A549 (cell line): ENCODE measurements around the gene SIM1.

ENCODE experiments used
- BCL3 ChIP-seq: fragments of >200 bp; sonication (Bioruptor Twin); formaldehyde crosslinking; IDR thresholded peaks from 3 replicates; pipeline ENCODE4 v1.6.1; 2016
- CEBPB ChIP-seq, 2 experiments: fragments of >200 bp in 1 of 2; sonication (Bioruptor Twin) in 1 of 2; formaldehyde crosslinking in 1 of 2; IDR thresholded peaks; 2 replicates each; pipeline ENCODE4 v1.6.1; 2012 to 2016
- CTCF ChIP-seq: fragments of >200 bp; sonication (Bioruptor Twin); formaldehyde crosslinking; IDR thresholded peaks from 3 replicates; pipeline ENCODE4 v1.5.1; 2016
- EP300 ChIP-seq, 2 experiments: fragments of >200 bp; sonication (Bioruptor Twin); formaldehyde crosslinking; IDR thresholded peaks; 2 replicates in 1 of 2; 3 replicates in 1 of 2; pipeline ENCODE4 v1.6.1; 2016 to 2017
- FOSL2 ChIP-seq, 2 experiments: fragments of 450-650 bp in 1 of 2; fragments of >200 bp in 1 of 2; sonication (Bioruptor Twin) in 1 of 2; formaldehyde crosslinking; IDR thresholded peaks; 2 replicates each; pipeline versions ENCODE4 v1.5.0 to v1.6.1; 2016 to 2020; ENCODE audit warnings: mild to moderate bottlenecking in 1 of 2, moderate library complexity in 1 of 2
- KDM1A ChIP-seq: fragments of 200-600 bp; sonication (generic); IDR thresholded peaks from 2 replicates; pipeline ENCODE4 v1.6.1; 2016; ENCODE audit warnings: low read depth, mild to moderate bottlenecking
- KDM5A ChIP-seq: fragments of 200-600 bp; sonication (generic); IDR thresholded peaks from 2 replicates; pipeline ENCODE4 v1.6.1; 2016; ENCODE audit warnings: antibody characterized with exemption, mild to moderate bottlenecking
- NFE2L2 ChIP-seq: fragments of 150-350 bp; conservative IDR thresholded peaks from 2 replicates; pipeline ENCODE4 v1.6.1; 2014; ENCODE audit warnings: low read length
- POLR2A ChIP-seq: IDR thresholded peaks from 2 replicates; pipeline ENCODE4 v1.6.1; 2012; ENCODE audit warnings: mild to moderate bottlenecking, low read length
- RFX5 ChIP-seq: fragments of 450-650 bp; IDR thresholded peaks from 2 replicates; pipeline ENCODE4 v1.7.1; 2014; ENCODE audit warnings: antibody characterized with exemption, mild to moderate bottlenecking, moderate library complexity
- USF2 ChIP-seq: fragments of 450-650 bp; IDR thresholded peaks from 2 replicates; pipeline ENCODE4 v1.6.1; 2014; ENCODE audit warnings: antibody characterized with exemption
- ZFP36 ChIP-seq: fragments of 450-650 bp; IDR thresholded peaks from 2 replicates; pipeline ENCODE4 v1.6.1; 2014; ENCODE audit warnings: borderline replicate concordance; ENCODE audit not compliant: partially characterized antibody

- TF ChIP-seq CTCF: no peak
- TF ChIP-seq KDM5A: no peak
- no peak for TF ChIP-seq POLR2A
- no peak for TF ChIP-seq FOSL2 (IDR thresholded peaks at IDR 0.05)
- no peak for TF ChIP-seq FOSL2 (CRISPR knock-in tag; IDR thresholded peaks at IDR 0.05)
- TF ChIP-seq ZFP36: no peak
- TF ChIP-seq RFX5: no peak
- TF ChIP-seq KDM1A: no peak
- TF ChIP-seq EP300 (IDR thresholded peaks at IDR 0.05): no peak
- TF ChIP-seq USF2: no peak
- TF ChIP-seq NFE2L2: no peak
- TF ChIP-seq BCL3: no peak
- TF ChIP-seq CEBPB (IDR thresholded peaks at IDR 0.05): no peak
Measured at GRCh38 chr6:100379386-100379785, 85.3 kb downstream of the SIM1 start.
